Fibroblast of the aortic adventitia (primary cell): ENCODE data around the gene ENOX2. TPM values are rescaled to one million over a fixed set of nuclear protein-coding genes. Genes with fewer than 3 reads are reported as not detected.

Experiments
- DNase-seq: peaks from one replicate; pipeline ENCODE4 v3.0.0-alpha.2; 2010; ENCODE audit warnings: low read depth
- H3K4me3 ChIP-seq: 2 replicates; pipeline ENCODE4 v1.5.1; 2011; ENCODE audit warnings: low read depth, mild to moderate bottlenecking, control low read depth, low read length, moderate library complexity
- CTCF ChIP-seq: IDR thresholded peaks from 2 replicates; pipeline ENCODE4 v1.5.1; 2011; ENCODE audit warnings: mild to moderate bottlenecking, low read length, control low read depth, inconsistent platforms; ENCODE audit not compliant: insufficient read depth
- total RNA-seq: library from RNA; depleted of rRNA; stranded (reverse); fragments of >200 nt; gene quantifications from 2 replicates; pipeline ENCODE4 v1.2.3, GENCODE V29; 2012; ENCODE audit warnings: low replicate concordance

Gene ENOX2
- total RNA-seq, 1 donor = 13.2 TPM

DNA sequence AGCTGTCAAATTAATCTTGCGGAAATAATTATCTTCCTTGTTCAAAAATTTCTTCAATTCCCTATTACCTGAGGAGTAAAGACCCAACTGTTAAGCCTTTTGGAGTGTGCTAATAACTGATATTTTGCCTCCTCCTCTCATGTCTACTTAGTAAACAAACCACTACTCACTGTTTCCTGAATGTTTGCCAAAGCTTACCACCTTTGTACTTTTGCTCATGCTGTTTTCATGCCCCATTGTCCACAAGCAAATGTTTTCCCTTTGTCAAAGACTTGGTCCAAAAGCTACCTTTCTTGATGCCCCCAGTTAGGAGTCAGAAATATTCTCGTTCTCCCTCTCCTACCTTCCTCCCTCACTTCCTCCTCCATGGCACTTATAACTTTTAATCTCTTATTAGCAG is 226.1 kb downstream of the ENOX2 start:
- TF ChIP-seq CTCF = no peak
- DNase-seq = no peak
- no peak overlapping the region for H3K4me3 ChIP-seq

DNA sequence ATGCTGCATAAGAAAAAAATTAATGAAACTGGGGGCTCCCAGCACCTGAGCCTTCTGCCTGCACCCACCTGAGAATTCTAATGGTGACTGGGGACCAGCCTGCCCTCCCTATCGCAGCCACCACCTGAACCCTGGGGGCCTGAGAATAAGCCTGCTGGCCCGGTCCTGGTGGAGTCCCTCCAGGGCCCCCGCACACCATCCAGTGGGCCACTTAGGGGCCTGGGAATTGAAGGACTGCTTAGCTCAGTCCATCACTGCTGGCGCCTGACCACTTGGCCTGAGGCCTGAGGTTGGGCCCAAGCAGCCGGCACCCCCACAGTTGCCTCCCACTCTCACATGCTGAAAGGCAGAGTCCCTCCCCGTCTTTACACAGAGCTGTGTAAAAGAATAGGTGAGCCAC is 230.8 kb downstream of the ENOX2 start:
- no peak for DNase-seq
- no peak overlapping the region for H3K4me3 ChIP-seq
- no peak for TF ChIP-seq CTCF

GRCh38 chrX:130669233-130669632 is 233.8 kb downstream of the ENOX2 start:
- no peak for TF ChIP-seq CTCF
- peak; percentile 28 for DNase-seq
- no peak overlapping the region for H3K4me3 ChIP-seq

DNA sequence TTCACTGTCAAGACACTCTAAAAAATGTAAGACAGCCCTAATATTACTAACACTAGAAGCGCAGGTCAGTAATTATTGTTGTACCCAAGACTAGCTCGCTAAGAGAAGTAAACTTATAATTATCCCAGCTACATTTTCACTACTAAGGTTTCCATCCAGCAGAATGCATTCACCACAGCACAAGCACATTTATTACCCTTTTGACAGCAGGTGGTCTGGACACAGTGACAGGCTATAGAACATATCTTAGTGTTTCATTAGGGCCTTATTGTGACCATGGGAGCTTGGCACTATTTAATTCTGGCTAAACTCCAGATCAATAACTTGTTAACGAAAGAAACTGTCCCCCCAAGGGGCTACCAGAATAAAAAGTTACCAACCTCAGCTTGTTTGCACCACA is 237.7 kb downstream of the ENOX2 start:
- DNase-seq = no peak
- no peak for TF ChIP-seq CTCF
- no peak overlapping the region for H3K4me3 ChIP-seq

DNA sequence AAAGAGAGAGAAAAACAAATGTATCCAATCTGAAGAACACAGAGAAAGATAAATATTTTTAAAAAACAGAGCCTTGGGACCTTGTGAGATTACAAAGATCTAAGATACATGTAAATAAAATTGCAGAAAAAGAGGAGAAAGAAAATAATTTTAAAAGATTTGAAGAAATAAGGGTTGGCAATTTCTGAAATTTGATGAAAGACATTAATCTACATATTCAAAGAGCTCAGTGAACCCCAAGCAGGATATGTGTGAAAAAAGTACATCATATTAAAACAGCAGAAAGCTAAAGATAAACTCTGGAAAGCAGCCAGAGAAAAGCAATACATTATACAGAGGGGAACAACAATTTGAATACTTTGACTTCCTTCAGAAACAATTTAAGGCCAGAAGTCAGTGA is 244.7 kb downstream of the ENOX2 start:
- DNase-seq = no peak

DNA sequence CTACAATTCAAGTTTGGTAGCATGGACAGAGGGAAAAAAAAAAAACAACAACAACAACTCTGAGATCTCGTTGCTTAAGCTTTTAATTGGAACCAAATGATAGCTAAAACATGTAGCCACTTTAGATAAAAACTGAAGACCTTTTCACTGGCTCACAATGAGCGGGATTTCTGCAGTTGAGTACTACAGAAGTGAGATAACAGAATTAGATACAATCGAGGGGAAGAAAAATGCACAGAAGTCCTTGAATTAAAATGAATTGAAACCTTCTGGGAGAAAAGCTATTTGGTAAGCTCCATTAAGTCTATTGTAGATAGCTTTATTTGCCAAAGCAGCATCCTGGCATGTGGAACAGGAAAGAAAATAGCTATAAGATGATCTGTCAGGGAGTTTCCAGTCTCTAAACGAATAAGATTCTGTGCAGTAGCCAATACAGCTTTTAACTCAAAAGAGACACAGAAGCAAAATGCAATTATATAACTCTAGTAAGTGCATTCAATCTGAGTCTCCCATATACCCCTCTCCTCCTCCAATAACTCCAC is 248.5 kb downstream of the ENOX2 start:
- no peak overlapping the region for H3K4me3 ChIP-seq
- DNase-seq = peak; percentile 36
- no peak for TF ChIP-seq CTCF

More for the DNA sequence above, 244.7 kb downstream of the ENOX2 start:
- TF ChIP-seq CTCF = no peak
- H3K4me3 ChIP-seq = no peak overlapping the region
